T-helper 17 cell (primary cell): ENCODE measurements around the gene TOM1. TPM values are rescaled to one million over a fixed set of nuclear protein-coding genes. Genes with fewer than 3 reads are reported as not detected.

ENCODE experiments used
- ATAC-seq: fragments of 150-1000 bp; cut with Tn5 transposase; 2 replicates; pipeline ENCODE4 v1.10.0; 2021; ENCODE audit warnings: mild to moderate bottlenecking, moderate library complexity
- DNase-seq, 3 donors: peaks; one replicate each; pipeline versions ENCODE4 v3.0.0 to v3.0.0-alpha.2; 2020 to 2021
- H3K9me3 ChIP-seq: one replicate; pipeline ENCODE4 v1.7.0; 2013; ENCODE audit warnings: low read length, mild to moderate bottlenecking; ENCODE audit not compliant: control insufficient read depth, poor library complexity, severe bottlenecking
- H3K27ac Mint-ChIP-seq: one replicate; pipeline ENCODE4 v1.8.0; 2022; ENCODE audit warnings: mild to moderate bottlenecking, moderate library complexity, mixed read lengths
- H3K27me3 Mint-ChIP-seq: one replicate; pipeline ENCODE4 v1.8.0; 2022; ENCODE audit warnings: mixed read lengths
- H3K36me3 Mint-ChIP-seq: one replicate; pipeline ENCODE4 v1.8.0; 2022; ENCODE audit warnings: low read depth, mixed read lengths
- H3K4me1 Mint-ChIP-seq: one replicate; pipeline ENCODE4 v1.8.0; 2022; ENCODE audit warnings: mild to moderate bottlenecking, mixed read lengths
- H3K4me3 Mint-ChIP-seq: one replicate; pipeline ENCODE4 v1.8.0; 2022; ENCODE audit warnings: mild to moderate bottlenecking, moderate library complexity, mixed read lengths
- total RNA-seq, 4 donors: library from RNA in 2 of 4; stranded (reverse) in 2 of 4; gene quantifications; one replicate each; pipeline ENCODE4 v1.2.3 and lab custom pipeline; 2022 to 2026

TOM1 gene
- total RNA-seq, 2 donors from 2014 or later: 166 to 178 TPM

DNA sequence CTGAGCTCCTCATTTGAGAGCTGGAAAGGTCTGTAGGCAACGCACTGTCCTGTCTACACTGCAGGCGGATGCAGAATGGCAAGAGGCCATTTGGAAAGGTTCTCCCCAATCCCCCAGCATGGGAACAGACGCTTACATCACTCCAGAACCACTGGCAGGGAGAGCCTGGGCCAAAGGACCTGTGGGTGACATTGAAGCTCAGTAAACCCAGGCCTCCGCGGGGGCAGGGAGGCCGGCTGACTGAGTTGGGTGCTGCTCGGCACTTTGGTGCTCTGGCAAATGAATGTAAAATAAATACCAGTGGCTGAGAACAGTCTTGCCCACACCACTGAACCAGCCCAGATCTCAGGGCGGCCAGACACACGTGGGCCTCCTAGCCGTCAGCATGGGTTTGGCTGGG, 22.4 kb downstream of the TOM1 start:
- DNase-seq (no peak), ATAC-seq (no peak)
- Mint-ChIP-seq H3K27me3 (no peaks in the 10 kb centered on the region), H3K36me3 (peaks cover 4% of the 10 kb centered on the region), H3K4me1 (peaks cover 2% of the 10 kb centered on the region), H3K27ac (no peak overlapping the region), H3K4me3 (no peak overlapping the region)
- no peaks in the 10 kb centered on the region for H3K9me3 ChIP-seq

DNA sequence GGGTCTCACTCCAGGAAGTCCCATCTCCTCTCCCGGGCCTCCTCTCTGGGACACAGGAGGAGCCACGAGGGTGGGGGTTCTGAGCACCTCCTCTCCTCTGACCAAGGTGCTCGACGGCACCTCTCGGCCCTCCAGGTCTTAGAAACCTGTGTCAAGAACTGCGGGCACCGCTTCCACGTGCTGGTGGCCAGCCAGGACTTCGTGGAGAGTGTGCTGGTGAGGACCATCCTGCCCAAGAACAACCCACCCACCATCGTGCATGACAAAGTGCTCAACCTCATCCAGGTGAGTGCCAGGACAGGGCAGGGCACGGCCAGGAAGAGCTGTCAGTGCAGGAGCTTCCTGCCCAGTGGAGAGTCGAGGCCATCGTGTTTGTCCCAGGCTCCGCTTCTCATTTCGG, 23.2 kb downstream of the TOM1 start:
- H3K9me3 ChIP-seq: no peaks in the 10 kb centered on the region
- no peak overlapping the region for H3K4me3 Mint-ChIP-seq
- peaks cover 2% of the 10 kb centered on the region for H3K4me1 Mint-ChIP-seq
- no peak overlapping the region for H3K27ac Mint-ChIP-seq
- H3K36me3 Mint-ChIP-seq: peaks cover 4% of the 10 kb centered on the region
- no peak for DNase-seq
- ATAC-seq: no peak
- H3K27me3 Mint-ChIP-seq: no peaks in the 10 kb centered on the region

DNA sequence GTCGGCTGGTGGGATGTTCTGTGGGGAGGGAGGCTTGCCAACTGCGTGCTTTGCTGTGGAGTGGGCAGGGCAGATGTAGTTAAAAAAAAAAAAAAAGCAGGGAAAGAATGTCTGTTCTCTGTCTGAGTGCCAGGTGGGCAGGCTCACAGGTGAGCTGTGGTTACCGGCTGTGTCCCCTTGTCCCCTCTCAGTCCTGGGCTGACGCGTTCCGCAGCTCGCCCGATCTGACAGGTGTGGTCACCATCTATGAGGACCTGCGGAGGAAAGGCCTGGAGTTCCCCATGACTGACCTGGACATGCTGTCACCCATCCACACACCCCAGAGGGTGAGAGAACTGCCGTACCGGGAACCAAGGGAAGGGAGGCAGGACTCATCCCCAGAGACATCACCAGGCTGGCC, 23.6 kb downstream of the TOM1 start:
- Mint-ChIP-seq H3K27ac (no peak overlapping the region), H3K36me3 (peaks cover 4% of the 10 kb centered on the region), H3K27me3 (no peaks in the 10 kb centered on the region), H3K4me1 (peaks cover 3% of the 10 kb centered on the region), H3K4me3 (no peak overlapping the region)
- no peaks in the 10 kb centered on the region for H3K9me3 ChIP-seq
- DNase-seq (no peak), ATAC-seq (no peak)

DNA sequence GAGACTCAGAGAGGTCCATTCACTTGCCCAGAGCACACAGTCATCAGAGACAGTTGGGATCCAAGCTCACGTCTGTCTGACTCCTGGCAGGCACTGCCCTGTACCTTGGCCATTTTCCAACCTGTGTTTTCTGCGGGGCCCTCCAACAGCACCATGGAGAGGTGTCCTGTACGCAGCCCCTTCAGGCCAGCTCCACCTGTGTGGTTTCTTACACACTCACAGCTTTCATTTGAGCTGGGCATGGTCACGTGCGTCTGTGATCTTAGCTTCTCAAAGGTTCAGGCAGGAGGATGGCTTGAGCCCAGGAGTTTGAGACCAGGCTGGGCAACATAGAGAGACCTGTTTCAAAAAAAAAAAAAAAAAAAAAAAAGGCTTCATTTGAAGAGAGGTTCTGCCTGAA, 24.4 kb downstream of the TOM1 start:
- H3K4me1 Mint-ChIP-seq: peaks cover 5% of the 10 kb centered on the region
- DNase-seq (no peak), ATAC-seq (no peak)
- H3K27ac Mint-ChIP-seq: no peak overlapping the region
- no peaks in the 10 kb centered on the region for H3K27me3 Mint-ChIP-seq
- H3K36me3 Mint-ChIP-seq: peaks cover 4% of the 10 kb centered on the region
- H3K4me3 Mint-ChIP-seq: no peak overlapping the region
- no peaks in the 10 kb centered on the region for H3K9me3 ChIP-seq

DNA sequence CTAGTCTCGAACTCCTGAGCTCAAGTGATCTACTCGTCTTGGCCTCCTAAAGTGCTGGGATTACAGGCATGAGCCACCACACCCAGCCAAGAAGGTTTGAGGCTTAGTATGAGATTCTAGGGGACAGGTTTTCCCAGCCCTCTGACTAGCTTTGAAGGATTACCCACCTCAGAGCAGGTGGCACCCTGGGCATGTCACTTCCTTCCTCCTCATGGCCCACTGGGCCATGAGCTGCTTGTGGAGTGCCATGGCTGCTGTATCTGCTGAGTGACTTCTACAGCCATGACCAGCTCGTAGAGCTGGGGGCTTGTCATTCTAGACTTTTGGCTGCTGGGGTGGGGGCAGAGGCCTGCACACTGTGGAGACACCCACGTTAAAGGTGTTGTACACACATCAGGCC, 25.1 kb downstream of the TOM1 start:
- H3K4me1 Mint-ChIP-seq: peaks cover 8% of the 10 kb centered on the region
- H3K27ac Mint-ChIP-seq: no peak overlapping the region
- H3K9me3 ChIP-seq: no peaks in the 10 kb centered on the region
- H3K36me3 Mint-ChIP-seq: peaks cover 4% of the 10 kb centered on the region
- ATAC-seq (no peak), DNase-seq (no peak)
- no peak overlapping the region for H3K4me3 Mint-ChIP-seq
- H3K27me3 Mint-ChIP-seq: no peaks in the 10 kb centered on the region

DNA sequence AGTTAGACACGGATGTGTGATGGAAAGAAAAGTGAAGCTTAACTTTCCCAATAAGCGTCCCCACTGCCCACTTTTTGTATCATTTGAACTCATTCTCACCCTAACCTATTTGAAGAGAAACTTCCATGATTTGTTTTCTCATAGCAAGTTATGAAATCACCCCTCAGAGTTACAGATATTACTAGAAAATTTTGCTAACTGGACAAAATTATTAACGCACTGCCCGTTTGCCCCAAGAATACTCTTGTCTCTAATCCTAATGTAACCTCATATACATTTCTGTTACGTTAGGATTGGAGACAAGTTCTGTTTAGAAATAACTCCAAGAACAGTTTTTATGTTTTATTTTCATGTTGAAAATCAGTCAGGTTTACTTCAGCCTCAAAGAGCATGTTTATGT, 25.5 kb downstream of the TOM1 start:
- peak overlapping the region; percentile 25 for H3K4me3 Mint-ChIP-seq
- ATAC-seq (no peak), DNase-seq (no peak)
- H3K27ac Mint-ChIP-seq: no peak overlapping the region
- H3K9me3 ChIP-seq: no peaks in the 10 kb centered on the region
- H3K4me1 Mint-ChIP-seq: peaks cover 10% of the 10 kb centered on the region
- H3K27me3 Mint-ChIP-seq: no peaks in the 10 kb centered on the region
- H3K36me3 Mint-ChIP-seq: peaks cover 4% of the 10 kb centered on the region

DNA sequence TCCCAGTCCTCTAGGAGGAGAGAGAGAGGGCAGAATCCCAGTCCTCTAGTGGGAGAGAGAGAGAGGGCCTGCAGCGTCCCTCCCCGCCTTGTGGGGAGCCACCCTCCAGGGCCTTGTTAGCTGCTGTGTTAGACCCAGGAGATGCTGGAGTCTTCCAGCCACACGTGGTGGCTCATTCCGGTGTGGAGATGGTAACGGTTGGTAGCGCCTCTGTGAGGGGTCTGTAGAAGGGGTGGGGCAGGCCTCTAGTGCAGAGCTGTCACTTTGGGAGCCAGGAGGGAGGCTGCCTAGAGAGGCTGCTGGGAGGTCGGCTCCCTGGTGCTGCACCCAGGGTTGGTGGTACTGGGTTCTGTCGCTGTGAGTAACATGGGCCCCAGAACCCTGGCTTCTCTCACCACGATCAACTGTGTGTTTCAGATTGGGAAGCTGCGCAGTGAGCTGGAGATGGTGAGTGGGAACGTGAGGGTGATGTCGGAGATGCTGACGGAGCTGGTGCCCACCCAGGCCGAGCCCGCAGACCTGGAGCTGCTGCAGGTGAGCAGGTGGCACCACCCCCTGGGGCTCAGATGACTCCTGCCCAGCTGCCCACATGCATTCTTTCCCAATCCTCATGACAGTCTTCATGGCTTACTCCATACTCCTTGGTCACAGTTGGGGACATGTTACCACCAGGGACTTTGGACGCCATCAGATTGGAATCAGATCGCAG, 27.3 kb downstream of the TOM1 start:
- Mint-ChIP-seq H3K27ac (peak overlapping the region; percentile 29), H3K4me1 (peaks cover 16% of the 10 kb centered on the region), H3K4me3 (no peak overlapping the region), H3K27me3 (no peaks in the 10 kb centered on the region), H3K36me3 (peaks cover 4% of the 10 kb centered on the region)
- ATAC-seq (no peak), DNase-seq (no peak)
- no peaks in the 10 kb centered on the region for H3K9me3 ChIP-seq

DNA sequence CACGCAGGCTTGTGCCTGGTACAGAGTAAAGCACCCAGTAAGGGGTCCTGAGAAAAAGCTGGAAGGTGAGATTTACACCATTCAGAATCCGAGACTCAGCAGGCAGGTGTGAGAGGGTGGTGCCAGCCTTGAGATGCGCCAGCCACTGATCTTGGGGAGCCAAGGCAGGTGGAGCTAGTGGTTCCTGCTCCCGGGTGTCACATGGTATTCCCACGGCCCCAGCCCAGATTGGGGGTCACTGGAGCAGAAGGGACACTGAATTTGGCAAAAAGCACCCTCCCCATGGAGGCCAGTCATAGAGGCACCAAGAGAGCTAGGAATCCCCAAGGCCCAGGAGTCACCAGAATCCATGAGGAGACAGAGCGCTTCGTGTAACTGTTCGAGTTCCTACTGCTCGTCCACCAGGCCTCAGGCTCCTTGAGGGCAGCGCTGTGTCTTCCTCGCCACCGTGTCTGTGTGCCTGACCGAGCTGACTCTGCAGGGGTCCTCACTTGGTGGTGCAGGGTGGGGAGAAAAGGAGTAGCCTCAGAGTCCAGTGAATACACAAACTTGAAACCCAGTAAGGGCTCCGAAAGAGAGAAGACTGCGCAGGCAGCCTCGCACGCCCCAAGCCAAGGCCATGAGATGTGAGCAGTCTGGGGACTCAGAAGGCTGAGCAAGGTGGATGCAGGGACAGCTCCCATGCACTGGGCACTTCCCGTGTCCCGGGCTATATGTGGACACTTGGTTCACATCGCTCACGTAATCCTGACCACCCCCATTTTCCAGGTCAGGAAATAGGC, 28.2 kb downstream of the TOM1 start:
- ATAC-seq: no peak
- peak overlapping the region; percentile 74 for H3K27ac Mint-ChIP-seq
- H3K27me3 Mint-ChIP-seq: no peaks in the 10 kb centered on the region
- H3K4me1 Mint-ChIP-seq: peaks cover 22% of the 10 kb centered on the region
- H3K9me3 ChIP-seq: no peaks in the 10 kb centered on the region
- peak overlapping the region; percentile 31 for H3K4me3 Mint-ChIP-seq
- DNase-seq: no peak
- peaks cover 6% of the 10 kb centered on the region for H3K36me3 Mint-ChIP-seq

DNA sequence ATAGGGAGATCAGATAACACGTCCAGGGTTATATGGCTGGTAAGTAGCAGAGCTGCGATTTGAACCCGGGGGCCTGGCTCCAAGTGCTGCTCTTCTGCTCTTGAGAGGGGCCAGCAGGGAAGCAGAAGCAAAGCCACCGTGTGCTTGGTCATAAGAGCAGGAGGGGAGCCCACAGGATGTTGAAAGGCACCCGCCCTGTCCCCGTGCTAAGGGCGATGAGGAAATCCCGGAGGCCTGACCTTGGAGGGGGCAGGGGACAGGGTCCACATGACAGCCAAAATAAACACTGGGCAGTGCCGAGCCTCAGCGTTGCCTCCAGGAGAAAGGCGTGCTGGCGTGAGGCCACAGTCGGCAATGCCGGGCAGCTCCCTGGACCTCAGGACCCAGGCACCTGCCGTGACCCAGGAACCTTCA, 28.8 kb downstream of the TOM1 start:
- H3K9me3 ChIP-seq: no peaks in the 10 kb centered on the region
- H3K36me3 Mint-ChIP-seq: peaks cover 4% of the 10 kb centered on the region
- H3K4me1 Mint-ChIP-seq: peaks cover 22% of the 10 kb centered on the region
- no peak for ATAC-seq
- peak overlapping the region; percentile 74 for H3K27ac Mint-ChIP-seq
- DNase-seq: no peak
- no peak overlapping the region for H3K4me3 Mint-ChIP-seq
- no peaks in the 10 kb centered on the region for H3K27me3 Mint-ChIP-seq

DNA sequence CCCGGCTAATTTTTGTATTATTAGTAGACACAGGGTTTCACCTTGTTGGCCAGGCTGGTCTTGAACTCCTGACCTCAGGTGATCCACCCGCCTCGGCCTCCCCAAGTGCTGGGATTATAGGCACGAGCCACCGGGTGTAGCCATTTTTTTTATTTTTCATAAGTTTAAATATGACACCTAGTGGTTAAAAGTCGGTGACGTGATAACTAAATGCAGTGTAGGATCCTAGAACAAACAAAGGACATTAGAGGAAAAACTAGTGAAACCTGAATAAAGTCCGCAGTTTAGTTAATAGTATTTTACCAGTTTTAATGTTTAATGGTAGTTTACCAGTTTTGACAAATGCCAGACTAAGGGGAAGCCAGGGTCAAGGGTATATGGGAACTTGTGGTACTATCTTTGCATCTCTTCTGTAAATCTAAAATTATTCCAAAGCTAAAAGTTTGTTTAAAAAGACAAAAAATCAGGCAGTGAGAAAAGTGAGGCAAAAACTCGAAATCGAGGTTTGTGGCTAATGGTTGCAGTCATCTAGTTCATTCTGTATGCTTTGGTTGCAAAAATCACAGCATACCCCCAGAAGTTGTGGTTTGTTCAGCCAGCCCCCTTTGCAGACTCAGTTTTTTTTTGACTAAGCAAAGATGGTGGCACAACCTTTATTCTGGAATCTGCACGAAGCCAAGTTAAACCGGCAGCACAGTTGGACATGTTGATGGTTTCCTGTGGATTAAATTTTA, 29.6 kb downstream of the TOM1 start:
- ATAC-seq (no peak), DNase-seq (no peak)
- H3K4me1 Mint-ChIP-seq: peaks cover 29% of the 10 kb centered on the region
- peaks cover 4% of the 10 kb centered on the region for H3K36me3 Mint-ChIP-seq
- H3K9me3 ChIP-seq: no peaks in the 10 kb centered on the region
- no peaks in the 10 kb centered on the region for H3K27me3 Mint-ChIP-seq
- H3K27ac Mint-ChIP-seq: peak overlapping the region; percentile 74
- no peak overlapping the region for H3K4me3 Mint-ChIP-seq

DNA sequence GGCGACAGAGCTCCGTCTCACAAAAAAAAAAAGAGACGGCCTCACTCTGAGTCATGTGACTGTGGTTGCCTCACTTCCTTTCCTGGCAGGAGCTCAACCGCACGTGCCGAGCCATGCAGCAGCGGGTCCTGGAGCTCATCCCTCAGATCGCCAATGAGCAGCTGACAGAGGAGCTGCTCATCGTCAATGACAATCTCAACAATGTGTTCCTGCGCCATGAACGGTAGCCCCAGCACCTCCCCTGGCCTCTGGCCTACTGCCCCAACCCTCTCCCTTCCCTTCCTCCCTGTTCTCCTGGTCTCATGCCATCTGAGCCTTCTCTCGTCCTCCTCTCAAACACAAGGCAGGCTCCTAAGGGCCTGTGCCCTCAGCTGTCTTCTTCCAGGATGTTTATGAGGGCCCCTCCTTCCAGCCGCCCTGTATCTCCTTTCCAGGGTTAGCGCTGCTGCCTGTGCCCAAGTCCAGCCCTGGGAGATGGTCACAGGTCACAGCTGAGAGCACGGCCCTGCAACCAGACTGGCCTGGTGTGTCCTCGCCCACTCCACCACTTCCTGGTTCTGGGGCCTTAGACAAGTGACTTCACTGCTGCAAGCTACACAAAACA, 30.7 kb downstream of the TOM1 start:
- DNase-seq: peak in 2 of 3 donors; percentile 33 to 36
- H3K4me1 Mint-ChIP-seq: peaks cover 31% of the 10 kb centered on the region
- H3K9me3 ChIP-seq: no peaks in the 10 kb centered on the region
- peak overlapping the region; percentile 39 for H3K4me3 Mint-ChIP-seq
- peak overlapping the region; percentile 88 for H3K27ac Mint-ChIP-seq
- ATAC-seq: peak; percentile 76
- H3K36me3 Mint-ChIP-seq: peaks cover 4% of the 10 kb centered on the region
- no peaks in the 10 kb centered on the region for H3K27me3 Mint-ChIP-seq

DNA sequence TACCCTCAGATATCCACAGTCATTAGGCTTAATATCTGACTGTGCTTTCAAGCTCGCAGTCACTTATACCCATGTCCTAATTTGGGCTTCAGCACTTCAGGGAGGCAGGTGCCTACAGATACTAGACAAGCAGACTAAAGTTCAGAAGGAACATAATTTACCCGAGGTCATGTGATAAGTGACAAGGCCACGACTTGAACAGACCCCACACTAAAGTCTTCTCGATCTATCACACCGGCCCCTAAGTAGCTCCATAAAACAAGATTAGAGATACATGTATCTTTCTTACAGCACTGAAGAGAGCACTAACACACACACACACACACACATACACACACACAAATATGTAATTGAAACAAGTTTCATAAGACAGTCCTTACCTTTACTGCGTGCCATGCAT, 32.6 kb downstream of the TOM1 start:
- no peak for ATAC-seq
- Mint-ChIP-seq H3K4me1 (peaks cover 37% of the 10 kb centered on the region), H3K27me3 (no peaks in the 10 kb centered on the region), H3K36me3 (peaks cover 2% of the 10 kb centered on the region), H3K27ac (no peak overlapping the region), H3K4me3 (no peak overlapping the region)
- DNase-seq: no peak
- no peaks in the 10 kb centered on the region for H3K9me3 ChIP-seq

DNA sequence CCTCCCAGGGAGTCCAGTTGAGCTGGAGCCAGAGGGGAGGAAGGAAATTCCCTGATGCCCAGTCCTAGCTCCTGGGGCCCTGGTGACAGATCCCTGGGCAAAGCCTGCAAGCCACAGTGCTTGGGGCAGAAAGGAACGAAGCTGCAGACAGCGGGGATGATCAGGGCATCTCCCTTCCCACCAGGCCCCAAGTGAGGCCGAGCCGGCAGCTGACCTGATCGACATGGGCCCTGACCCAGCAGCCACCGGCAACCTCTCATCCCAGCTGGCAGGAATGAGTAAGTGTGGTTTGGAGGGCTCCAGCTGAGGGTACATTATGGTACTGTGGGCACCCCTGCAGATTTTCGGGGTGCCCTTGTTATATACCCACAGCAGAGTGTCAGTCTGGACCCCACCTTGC, 33.5 kb downstream of the TOM1 start:
- peaks cover 4% of the 10 kb centered on the region for H3K36me3 Mint-ChIP-seq
- DNase-seq (no peak), ATAC-seq (no peak)
- H3K9me3 ChIP-seq: no peaks in the 10 kb centered on the region
- H3K4me3 Mint-ChIP-seq: no peak overlapping the region
- H3K4me1 Mint-ChIP-seq: peaks cover 37% of the 10 kb centered on the region
- peak overlapping the region; percentile 21 for H3K27ac Mint-ChIP-seq
- H3K27me3 Mint-ChIP-seq: no peaks in the 10 kb centered on the region
